Neural progenitor cell (in vitro differentiated cells): ENCODE measurements around the gene NEDD4L. TPM values are rescaled to one million over a fixed set of nuclear protein-coding genes. Genes with fewer than 3 reads are reported as not detected.

Experiments
- DNase-seq: peaks from one replicate; pipeline ENCODE4 v3.0.0-alpha.2; 2016; ENCODE audit warnings: low spot score
- H2AFZ ChIP-seq: fragments of 200-600 bp; sonication (generic); replicated peaks from 2 replicates; pipeline ENCODE4 v1.6.1; 2016; ENCODE audit warnings: antibody characterized with exemption
- H3F3A ChIP-seq: fragments of 200-600 bp; sonication (generic); 2 replicates; pipeline ENCODE4 v1.6.1; 2016; ENCODE audit warnings: antibody characterized with exemption, low read depth
- H3K27ac ChIP-seq: fragments of 200-600 bp; sonication (generic); 2 replicates; pipeline ENCODE4 v1.5.1; 2016; ENCODE audit warnings: mild to moderate bottlenecking
- H3K27me3 ChIP-seq: fragments of 200-600 bp; sonication (generic); 2 replicates; pipeline ENCODE4 v1.6.1; 2016; ENCODE audit warnings: mild to moderate bottlenecking, moderate library complexity
- H3K36me3 ChIP-seq: fragments of 200-600 bp; sonication (generic); 2 replicates; pipeline ENCODE4 v1.5.1; 2016
- H3K4me1 ChIP-seq: fragments of 200-600 bp; sonication (generic); 2 replicates; pipeline ENCODE4 v1.6.1; 2016; ENCODE audit warnings: mixed run types
- H3K4me2 ChIP-seq: fragments of 200-600 bp; sonication (generic); 2 replicates; pipeline ENCODE4 v1.6.1; 2016
- H3K4me3 ChIP-seq: fragments of 200-600 bp; sonication (generic); 2 replicates; pipeline ENCODE4 v1.5.1; 2016
- H3K79me2 ChIP-seq: fragments of 200-600 bp; sonication (generic); 2 replicates; pipeline ENCODE4 v1.6.1; 2016; ENCODE audit warnings: low read depth
- H3K9ac ChIP-seq: fragments of 200-600 bp; sonication (generic); 2 replicates; pipeline ENCODE4 v1.6.1; 2016
- H3K9me3 ChIP-seq: fragments of 200-600 bp; sonication (generic); 2 replicates; pipeline ENCODE4 v1.5.1; 2016; ENCODE audit warnings: low read depth
- H4K20me1 ChIP-seq: fragments of 200-600 bp; sonication (generic); 2 replicates; pipeline ENCODE4 v1.6.1; 2016; ENCODE audit warnings: low read depth
- H3K27ac Mint-ChIP-seq: 3 replicates; pipeline ENCODE4 v1.8.0; 2021; ENCODE audit warnings: mixed read lengths
- H3K27me3 Mint-ChIP-seq: 2 replicates; pipeline ENCODE4 v1.8.0; 2022; ENCODE audit warnings: low read depth, mild to moderate bottlenecking, inconsistent platforms, moderate library complexity, mixed read lengths; ENCODE audit not compliant: insufficient read depth
- H3K36me3 Mint-ChIP-seq: 3 replicates; pipeline ENCODE4 v1.8.0; 2021; ENCODE audit warnings: mixed read lengths
- H3K4me1 Mint-ChIP-seq: 3 replicates; pipeline ENCODE4 v1.8.0; 2021; ENCODE audit warnings: mixed read lengths
- H3K4me3 Mint-ChIP-seq: 3 replicates; pipeline ENCODE4 v1.8.0; 2021; ENCODE audit warnings: mild to moderate bottlenecking, moderate library complexity, mixed read lengths
- H3K9me3 Mint-ChIP-seq: 3 replicates; pipeline ENCODE4 v1.8.0; 2020; ENCODE audit warnings: mixed read lengths
- CTCF ChIP-seq: fragments of 200-600 bp; sonication (generic); IDR thresholded peaks from 2 replicates; pipeline ENCODE4 v1.5.1; 2017; ENCODE audit warnings: antibody characterized with exemption, mild to moderate bottlenecking
- EZH2 ChIP-seq: fragments of 200-600 bp; sonication (generic); IDR thresholded peaks from 2 replicates; pipeline ENCODE4 v1.6.1; 2017; ENCODE audit warnings: antibody characterized with exemption, mild to moderate bottlenecking, moderate library complexity
- EZH2phosphoT487 ChIP-seq: fragments of 200-600 bp; sonication (generic); IDR thresholded peaks from 2 replicates; pipeline ENCODE4 v1.6.1; 2017; ENCODE audit warnings: antibody characterized with exemption
- total RNA-seq: library from RNA; depleted of rRNA; stranded (reverse); fragments of >200 nt; gene quantifications from 2 replicates; pipeline ENCODE4 v1.2.3, GENCODE V29; 2015; ENCODE audit warnings: low replicate concordance

NEDD4L gene
- total RNA-seq, 1 donor from 2014 or later, result 55.5 TPM

GRCh38 chr18:58400331-58400870, 356.4 kb downstream of the NEDD4L start:
- Mint-ChIP-seq H3K4me1 (peaks cover 42% of the 10 kb centered on the region), H3K36me3 (no peaks in the 10 kb centered on the region), H3K9me3 (no peaks in the 10 kb centered on the region), H3K27me3 (no peaks in the 10 kb centered on the region), H3K27ac (no peak overlapping the region), H3K4me3 (no peak overlapping the region)
- Histone ChIP-seq H3F3A (no peaks in the 10 kb centered on the region), H3K27me3 (no peaks in the 10 kb centered on the region), H3K9me3 (no peaks in the 10 kb centered on the region), H3K9ac (no peak overlapping the region), H3K27ac (no peak overlapping the region), H4K20me1 (no peaks in the 10 kb centered on the region), H3K79me2 (no peaks in the 10 kb centered on the region), H3K4me3 (no peak overlapping the region), H3K4me2 (no peak overlapping the region), H2AFZ (no peak overlapping the region), H3K36me3 (no peaks in the 10 kb centered on the region), H3K4me1 (peaks cover 4% of the 10 kb centered on the region)
- no peak for DNase-seq
- no peak for TF ChIP-seq EZH2phosphoT487
- TF ChIP-seq CTCF, result no peak
- TF ChIP-seq EZH2, result no peak

- TF ChIP-seq CTCF, result no peak
- no peak for TF ChIP-seq EZH2
- no peak for TF ChIP-seq EZH2phosphoT487
- H3K36me3 ChIP-seq, result no peaks in the 10 kb centered on the region
- H2AFZ ChIP-seq, result no peak overlapping the region
- Mint-ChIP-seq H3K9me3 (no peaks in the 10 kb centered on the region), H3K36me3 (no peaks in the 10 kb centered on the region), H3K27me3 (no peaks in the 10 kb centered on the region), H3K4me3 (no peak overlapping the region), H3K27ac (no peak overlapping the region), H3K4me1 (peaks cover 37% of the 10 kb centered on the region)
- H3K79me2 ChIP-seq, result no peaks in the 10 kb centered on the region
- no peak overlapping the region for H3K4me2 ChIP-seq
- no peaks in the 10 kb centered on the region for H3F3A ChIP-seq
- no peaks in the 10 kb centered on the region for H3K27me3 ChIP-seq
- no peaks in the 10 kb centered on the region for H4K20me1 ChIP-seq
- H3K9me3 ChIP-seq, result no peaks in the 10 kb centered on the region
- H3K4me1 ChIP-seq, result peaks cover 4% of the 10 kb centered on the region
- no peak overlapping the region for H3K4me3 ChIP-seq
- H3K27ac ChIP-seq, result no peak overlapping the region
- DNase-seq, result no peak
- H3K9ac ChIP-seq, result no peak overlapping the region
These were observed 357.2 kb downstream of the NEDD4L start for GRCh38 chr18:58401191-58401590.

DNA sequence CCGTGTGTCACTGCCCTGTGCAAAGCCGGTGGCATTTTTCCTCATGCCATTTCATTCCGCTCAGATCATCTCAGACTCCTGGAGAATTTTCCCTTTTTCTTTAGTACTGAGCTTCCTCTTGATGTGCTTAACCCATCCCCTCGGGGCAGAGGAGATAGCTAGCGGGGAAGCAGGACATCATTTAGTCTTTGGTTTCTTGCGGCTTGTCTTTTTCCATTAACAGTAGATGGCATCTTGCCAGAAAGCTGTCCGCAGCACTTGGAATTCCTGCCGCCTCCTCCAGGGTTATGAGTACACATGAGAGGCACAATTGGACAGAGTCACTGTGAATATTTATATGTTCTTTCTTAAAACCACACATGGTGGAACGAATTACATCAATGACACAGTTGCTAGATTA, 358.2 kb downstream of the NEDD4L start:
- Histone ChIP-seq H4K20me1 (no peaks in the 10 kb centered on the region), H3K79me2 (no peaks in the 10 kb centered on the region), H3K4me2 (no peak overlapping the region), H3K9me3 (no peaks in the 10 kb centered on the region), H3K36me3 (no peaks in the 10 kb centered on the region), H3F3A (no peaks in the 10 kb centered on the region), H3K4me1 (peaks cover 4% of the 10 kb centered on the region), H3K27ac (no peak overlapping the region), H3K4me3 (no peak overlapping the region), H2AFZ (no peak overlapping the region), H3K27me3 (no peaks in the 10 kb centered on the region), H3K9ac (no peak overlapping the region)
- H3K27ac Mint-ChIP-seq, result no peak overlapping the region
- no peaks in the 10 kb centered on the region for H3K9me3 Mint-ChIP-seq
- H3K4me3 Mint-ChIP-seq, result no peak overlapping the region
- TF ChIP-seq EZH2phosphoT487 (no peak), CTCF (no peak), EZH2 (no peak)
- no peaks in the 10 kb centered on the region for H3K36me3 Mint-ChIP-seq
- H3K4me1 Mint-ChIP-seq, result peaks cover 33% of the 10 kb centered on the region
- DNase-seq, result no peak
- H3K27me3 Mint-ChIP-seq, result no peaks in the 10 kb centered on the region
